Keratinocyte (primary cell): ENCODE measurements around the gene BRINP1.

Source experiments
- EZH2 ChIP-seq: IDR thresholded peaks from one replicate; pipeline ENCODE4 v1.6.1; 2012; ENCODE audit warnings: inconsistent platforms, mild to moderate bottlenecking, low read length, moderate library complexity
- TF ChIP-seq, protein P1 (sequence below), 3 experiments: IDR thresholded peaks in 1 of 3; conservative IDR thresholded peaks in 1 of 3; optimal IDR thresholded peaks in 1 of 3; 2 replicates in 2 of 3; 3 replicates in 1 of 3; pipeline versions ENCODE3 to v1.5.1; 2011; ENCODE audit warnings: low read length in 3 of 3, mild to moderate bottlenecking in 3 of 3, moderate library complexity in 2 of 3, control low read depth in 1 of 3, inconsistent platforms in 1 of 3; ENCODE audit not compliant: insufficient read depth in 2 of 3; ENCODE audit errors: extremely low read depth in 1 of 3

DNA sequence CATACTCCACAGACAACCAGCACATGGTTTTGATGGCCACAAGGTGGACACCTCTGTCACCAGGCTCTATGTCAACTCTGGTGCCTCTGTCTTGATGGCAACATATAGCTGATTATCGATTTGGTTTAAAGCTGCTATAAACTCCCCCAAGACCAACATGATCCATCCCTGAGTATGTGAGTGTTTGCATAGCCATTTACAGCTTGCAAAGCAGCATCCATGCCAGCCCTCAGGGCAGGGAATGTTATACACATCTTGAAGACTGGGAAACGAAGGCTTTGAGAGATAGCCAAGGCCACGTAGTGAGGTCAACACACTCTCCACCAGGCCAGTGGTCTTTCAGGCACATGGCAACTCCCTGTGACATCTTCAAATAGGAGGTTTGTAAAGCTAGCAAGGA lies 40.3 kb upstream of the BRINP1 start:
- TF ChIP-seq, protein P1, sequence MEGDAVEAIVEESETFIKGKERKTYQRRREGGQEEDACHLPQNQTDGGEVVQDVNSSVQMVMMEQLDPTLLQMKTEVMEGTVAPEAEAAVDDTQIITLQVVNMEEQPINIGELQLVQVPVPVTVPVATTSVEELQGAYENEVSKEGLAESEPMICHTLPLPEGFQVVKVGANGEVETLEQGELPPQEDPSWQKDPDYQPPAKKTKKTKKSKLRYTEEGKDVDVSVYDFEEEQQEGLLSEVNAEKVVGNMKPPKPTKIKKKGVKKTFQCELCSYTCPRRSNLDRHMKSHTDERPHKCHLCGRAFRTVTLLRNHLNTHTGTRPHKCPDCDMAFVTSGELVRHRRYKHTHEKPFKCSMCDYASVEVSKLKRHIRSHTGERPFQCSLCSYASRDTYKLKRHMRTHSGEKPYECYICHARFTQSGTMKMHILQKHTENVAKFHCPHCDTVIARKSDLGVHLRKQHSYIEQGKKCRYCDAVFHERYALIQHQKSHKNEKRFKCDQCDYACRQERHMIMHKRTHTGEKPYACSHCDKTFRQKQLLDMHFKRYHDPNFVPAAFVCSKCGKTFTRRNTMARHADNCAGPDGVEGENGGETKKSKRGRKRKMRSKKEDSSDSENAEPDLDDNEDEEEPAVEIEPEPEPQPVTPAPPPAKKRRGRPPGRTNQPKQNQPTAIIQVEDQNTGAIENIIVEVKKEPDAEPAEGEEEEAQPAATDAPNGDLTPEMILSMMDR (optimal IDR thresholded peaks at IDR 0.05 in 1 of 3, IDR thresholded peaks at IDR 0.05 in 1 of 3, conservative IDR thresholded peaks at IDR 0.05 in 1 of 3; ENCODE audit: extremely low read depth in 1 of 3, insufficient read depth in 2 of 3, low read length in 3 of 3) = no peak
- TF ChIP-seq EZH2 = no peak
